ENCODE measurements around the gene MRPL53. TPM values are rescaled to one million over a fixed set of nuclear protein-coding genes. Genes with fewer than 3 reads are reported as not detected.

MRPL53 gene
- total and polyA plus RNA-seq, 2 of the 13 experiments (the other 11 are each of a cell fraction or from before 2014, with no cell fraction given), result 34.3 to 51.9 TPM

GRCh38 chr2:74454654-74455511 is 17.6 kb downstream of the MRPL53 start, which contains the start of gene INO80B (continued):
- TF ChIP-seq CSRNP2 (CRISPR knock-in tag; conservative IDR thresholded peaks at IDR 0.05; ENCODE audit: low read depth) (no peak), FOXA1 (IDR thresholded peaks at IDR 0.05) (no peak), FOXA1 (CRISPR knock-in tag; IDR thresholded peaks at IDR 0.05) (peak; percentile 57; the same call in 1 of the 2 replicates), IKZF4 (CRISPR knock-in tag; IDR thresholded peaks at IDR 0.05; ENCODE audit: borderline replicate concordance, low read depth, not compliant biosample characterization) (peak; percentile 39), SP4 (CRISPR knock-in tag; IDR thresholded peaks at IDR 0.05) (peak; percentile 99), GLI4 (CRISPR knock-in tag; IDR thresholded peaks at IDR 0.05; ENCODE audit: borderline replicate concordance) (peak; percentile 76), KLF11 (CRISPR knock-in tag; IDR thresholded peaks at IDR 0.05) (peak; percentile 86), DMTF1 (CRISPR knock-in tag; IDR thresholded peaks at IDR 0.05) (no peak), ZNF879 (CRISPR knock-in tag; IDR thresholded peaks at IDR 0.05) (no peak), TP53 (CRISPR knock-in tag; conservative IDR thresholded peaks at IDR 0.05) (no peak), HBP1 (CRISPR knock-in tag; IDR thresholded peaks at IDR 0.05; ENCODE audit: low read depth) (peak; percentile 98), ZNF670 (CRISPR knock-in tag; IDR thresholded peaks at IDR 0.05; ENCODE audit: borderline replicate concordance) (peak; percentile 98), ARHGAP35 (CRISPR knock-in tag; IDR thresholded peaks at IDR 0.05; ENCODE audit: borderline replicate concordance) (0 out of 2 replicates have a peak, but pooled peaks have one; percentile 68), ZNF619 (CRISPR knock-in tag; IDR thresholded peaks at IDR 0.05) (peak; percentile 96; the same call in 1 of the 2 replicates), CBX1 (IDR thresholded peaks at IDR 0.05; ENCODE audit: low read depth) (peak; percentile 99), ZBTB25 (CRISPR knock-in tag; IDR thresholded peaks at IDR 0.05) (peak; percentile 97), BCL6 (CRISPR knock-in tag; IDR thresholded peaks at IDR 0.05) (peak; percentile 82; the same call in 1 of the 2 replicates), NFIC (IDR thresholded peaks at IDR 0.05; ENCODE audit: low read length) (peak; percentile 60; the same call in 1 of the 2 replicates), CCAR2 (optimal IDR thresholded peaks at IDR 0.05; ENCODE audit: low read depth, low read length) (peak; percentile 81), REXO4 (CRISPR knock-in tag; IDR thresholded peaks at IDR 0.05; ENCODE audit: borderline replicate concordance) (no peak), ATF3 (CRISPR knock-in tag; IDR thresholded peaks at IDR 0.05) (peak; percentile 65), NAIF1 (CRISPR knock-in tag; IDR thresholded peaks at IDR 0.05; ENCODE audit: borderline replicate concordance) (peak; percentile 96), NR2F6 (IDR thresholded peaks at IDR 0.05) (no peak), NR2F6 (CRISPR knock-in tag; IDR thresholded peaks at IDR 0.05) (peak; percentile 78), ZNF264 (CRISPR knock-in tag; IDR thresholded peaks at IDR 0.05) (peak; percentile 52)

Data from HepG2 (cell line).